Smooth muscle cell of the brain vasculature (primary cell): ENCODE measurements around the gene STIL.
"Not testable (repeated sequence)": the region's sequence is repeated elsewhere in the genome, so short reads cannot be mapped to it uniquely, and the experiment has no call there.

Source experiments
- DNase-seq: peaks from one replicate; pipeline ENCODE4 v3.0.0-alpha.2; 2012; ENCODE audit warnings: low read depth, low spot score

STIL gene

GRCh38 chr1:47222476-47222875 is 91.5 kb downstream of the STIL start:
- no peak for DNase-seq

GRCh38 chr1:47219590-47220220 is 94.2 kb downstream of the STIL start:
- DNase-seq, result no peak

- no peak for DNase-seq
Measured at GRCh38 chr1:47219001-47219400, 94.9 kb downstream of the STIL start.

GRCh38 chr1:47216278-47217059 is 97.5 kb downstream of the STIL start:
- DNase-seq, result no peak

GRCh38 chr1:47215713-47216112 is 98.2 kb downstream of the STIL start:
- no peak for DNase-seq

- DNase-seq, result no peak
Measured at GRCh38 chr1:47214549-47214948, 99.4 kb downstream of the STIL start.

GRCh38 chr1:47213230-47213963 is 100.5 kb downstream of the STIL start:
- no peak for DNase-seq

GRCh38 chr1:47212636-47213229 is 101.2 kb downstream of the STIL start:
- DNase-seq, result no peak

- DNase-seq, result no peak
Measured at GRCh38 chr1:47211796-47212269, 102.1 kb downstream of the STIL start.

- no peak for DNase-seq
Measured at GRCh38 chr1:47210666-47211065, 103.3 kb downstream of the STIL start.

GRCh38 chr1:47209725-47210325 is 104.1 kb downstream of the STIL start:
- no peak for DNase-seq

GRCh38 chr1:47209091-47209490 is 104.9 kb downstream of the STIL start:
- no peak for DNase-seq

GRCh38 chr1:47208374-47208850 is 105.5 kb downstream of the STIL start:
- no peak for DNase-seq

- no peak for DNase-seq
Measured at GRCh38 chr1:47207803-47208373, 106.1 kb downstream of the STIL start.

GRCh38 chr1:47205918-47206317 is 108.0 kb downstream of the STIL start:
- no peak for DNase-seq

- not testable (repeated sequence) for DNase-seq
Measured at GRCh38 chr1:47203504-47203903, 110.4 kb downstream of the STIL start.

- no peak for DNase-seq
Measured at GRCh38 chr1:47201179-47201578, 112.8 kb downstream of the STIL start.
